GM12801 (cell line): ENCODE results near the gene CLSTN2.

Experiments
- CTCF ChIP-seq: IDR thresholded peaks from one replicate; pipeline ENCODE4 v1.5.1; 2011; ENCODE audit warnings: control low read depth; ENCODE audit not compliant: insufficient read length; ENCODE audit errors: extremely low read depth

The CLSTN2 gene

GRCh38 chr3:140593766-140594165 is 658.8 kb downstream of the CLSTN2 start:
- TF ChIP-seq CTCF, result no peak

- no peak for TF ChIP-seq CTCF
Measured at GRCh38 chr3:140595295-140595694, 660.3 kb downstream of the CLSTN2 start.

- no peak for TF ChIP-seq CTCF
Measured at GRCh38 chr3:140597364-140597763, 662.4 kb downstream of the CLSTN2 start.

GRCh38 chr3:140597792-140598191 is 662.8 kb downstream of the CLSTN2 start:
- TF ChIP-seq CTCF, result no peak

GRCh38 chr3:140599009-140599408 is 664.0 kb downstream of the CLSTN2 start:
- no peak for TF ChIP-seq CTCF

- no peak for TF ChIP-seq CTCF
Measured at GRCh38 chr3:140599496-140599895, 664.5 kb downstream of the CLSTN2 start.

GRCh38 chr3:140601881-140602280 is 666.9 kb downstream of the CLSTN2 start:
- TF ChIP-seq CTCF, result no peak

- no peak for TF ChIP-seq CTCF
Measured at GRCh38 chr3:140602781-140603180, 667.8 kb downstream of the CLSTN2 start.
